Stomach (tissue), 9 donors: ENCODE results near the gene NUDC. TPM values are rescaled to one million over a fixed set of nuclear protein-coding genes. Genes with fewer than 3 reads are reported as not detected.

Source experiments
- DNase-seq, 2 donors: peaks; one replicate each; pipeline versions ENCODE4 v3.0.0 to v3.0.0-alpha.2; 2013 to 2019
- H3K27ac ChIP-seq, 5 donors: fragments of 200-600 bp in 4 of 5; sonication (generic) in 4 of 5; one replicate each; pipeline ENCODE4 v1.5.1; 2013 to 2019; ENCODE audit warnings: mild to moderate bottlenecking in 1 of 5, moderate library complexity in 1 of 5
- H3K27me3 ChIP-seq, 3 donors: fragments of 200-600 bp; sonication (generic); one replicate each; pipeline ENCODE4 v1.5.1; 2017 to 2019; ENCODE audit warnings: mixed run types in 1 of 3
- H3K36me3 ChIP-seq, 4 donors: fragments of 200-600 bp; sonication (generic); 1 replicate in 3 of 4; 2 replicates in 1 of 4; pipeline ENCODE4 v1.5.1; 2016 to 2019
- H3K4me1 ChIP-seq, 4 donors: fragments of 200-600 bp; sonication (generic); one replicate each; pipeline ENCODE4 v1.5.1; 2016 to 2019
- H3K4me3 ChIP-seq, 4 donors: fragments of 200-600 bp; sonication (generic) in 3 of 4; one replicate each; pipeline ENCODE4 v1.5.1; 2016 to 2019; ENCODE audit warnings: mild to moderate bottlenecking in 1 of 4
- H3K9me3 ChIP-seq, 4 donors: fragments of 200-600 bp; sonication (generic); one replicate each; pipeline ENCODE4 v1.5.1; 2016 to 2019
- EP300 ChIP-seq: sonication (generic); formaldehyde crosslinking; IDR thresholded peaks from one replicate; pipeline ENCODE4 v1.6.1; 2017; ENCODE audit warnings: antibody characterized with exemption
- POLR2A ChIP-seq, 4 donors: fragments of 450-650 bp; IDR thresholded peaks; one replicate each; pipeline ENCODE4 v1.6.1; 2016; ENCODE audit warnings: antibody characterized with exemption in 4 of 4, control low read depth in 2 of 4, mild to moderate bottlenecking in 1 of 4, moderate library complexity in 1 of 4
- POLR2AphosphoS5 ChIP-seq, 3 donors: sonication (generic); formaldehyde crosslinking; IDR thresholded peaks; one replicate each; pipeline ENCODE4 v1.6.1; 2016; ENCODE audit warnings: antibody characterized with exemption in 3 of 3
- WGBS, 5 donors: extraction: QIAGEN DNeasy Blood & Tissue Kit in 3 of 5; methylation state at CpG; one replicate each; pipeline versions ENCODE4 v1.1.5 to v1.1.7; 2013 to 2018; 5-methylcytosine and 5-hydroxymethylcytosine counted together
- intact Hi-C: fragments of 100-400 bp; cut with DNase I; formaldehyde crosslinking; loops from one replicate; pipeline ENCODE4 v1.15.1; 2023; ENCODE audit warnings: low total_unique reads
- polyA plus RNA-seq, 3 donors: library from polyadenylated mRNA; stranded (reverse); fragments of 200-250 nt; gene quantifications; one replicate each; pipeline ENCODE4 v1.2.3, GENCODE V29; 2013
- total RNA-seq, 5 donors: library from RNA; depleted of rRNA; stranded (reverse); fragments of >200 nt; gene quantifications; one replicate each; pipeline versions ENCODE4 v1.1.0 to v1.2.3, GENCODE V29; 2014 to 2016
- TF ChIP-seq, protein P1 (sequence below), 7 experiments: fragments of 450-650 bp in 4 of 7; fragments of 200-600 bp in 3 of 7; sonication (generic) in 3 of 7; IDR thresholded peaks; one replicate each; pipeline ENCODE4 v1.5.1; 2016 to 2019; ENCODE audit warnings: antibody characterized with exemption in 7 of 7, control low read depth in 2 of 7, mild to moderate bottlenecking in 1 of 7
- donor health status: healthy with polysubstance abuse.
- donor health status: Bipolar disorder and iron deficiency.
- donor health status: healthy.

Gene NUDC
- total and polyA plus RNA-seq, 8 donors, result 20.0 to 88.1 (median 47.1) TPM

DNA sequence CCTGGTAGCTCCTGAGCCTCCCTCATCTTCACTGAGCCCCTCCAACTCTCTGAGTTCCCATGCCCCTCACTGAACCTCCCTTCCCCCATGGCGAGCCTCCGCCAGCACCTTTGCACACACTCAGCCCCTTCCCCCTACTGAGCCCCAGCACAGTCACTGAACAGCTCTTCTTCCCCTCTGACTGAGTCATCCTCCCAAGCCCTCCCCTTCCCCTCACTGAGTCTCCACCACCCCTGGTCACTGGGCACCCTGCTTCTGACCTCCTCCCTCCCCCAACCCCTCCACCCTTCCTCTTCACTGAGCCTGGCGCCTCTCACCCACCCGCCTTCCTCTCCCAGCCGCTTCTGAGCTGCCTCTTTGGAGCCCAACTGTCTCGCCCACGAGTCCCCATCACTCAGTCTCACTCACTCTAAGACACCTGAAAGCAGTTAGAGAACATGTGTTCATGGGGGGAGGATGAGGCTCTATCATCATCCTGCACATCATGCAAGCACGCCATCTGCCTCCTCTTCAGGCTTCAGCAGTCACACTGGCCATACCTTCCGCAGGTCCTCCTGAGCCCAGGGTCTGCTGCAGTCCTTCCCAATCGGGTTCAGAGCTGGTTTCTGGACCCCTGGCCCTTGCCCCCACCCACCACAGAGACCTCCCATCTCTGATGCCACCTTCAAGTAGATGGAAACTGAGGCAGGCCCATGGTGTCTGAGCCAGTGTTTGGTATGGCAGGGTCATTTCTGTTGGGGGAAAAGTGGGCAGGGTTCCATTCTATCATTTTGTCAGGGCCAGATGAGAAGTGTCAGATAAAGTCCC, 70.0 kb downstream of the NUDC start:
- H3K27ac ChIP-seq, result peak overlapping the region; percentile 67 to 79 (median 76)
- DNase-seq, result peak in 1 of 2 donors; percentile 53
- no peaks in the 10 kb centered on the region for H3K9me3 ChIP-seq
- 50 to 64% (median 61%) methylated on average over 10 of the region's 10 CpGs for WGBS, 5 donors
- TF ChIP-seq POLR2AphosphoS5 (IDR thresholded peaks at IDR 0.05) (no peak), POLR2A (IDR thresholded peaks at IDR 0.05) (no peak), EP300 (no peak)
- TF ChIP-seq, protein P1, sequence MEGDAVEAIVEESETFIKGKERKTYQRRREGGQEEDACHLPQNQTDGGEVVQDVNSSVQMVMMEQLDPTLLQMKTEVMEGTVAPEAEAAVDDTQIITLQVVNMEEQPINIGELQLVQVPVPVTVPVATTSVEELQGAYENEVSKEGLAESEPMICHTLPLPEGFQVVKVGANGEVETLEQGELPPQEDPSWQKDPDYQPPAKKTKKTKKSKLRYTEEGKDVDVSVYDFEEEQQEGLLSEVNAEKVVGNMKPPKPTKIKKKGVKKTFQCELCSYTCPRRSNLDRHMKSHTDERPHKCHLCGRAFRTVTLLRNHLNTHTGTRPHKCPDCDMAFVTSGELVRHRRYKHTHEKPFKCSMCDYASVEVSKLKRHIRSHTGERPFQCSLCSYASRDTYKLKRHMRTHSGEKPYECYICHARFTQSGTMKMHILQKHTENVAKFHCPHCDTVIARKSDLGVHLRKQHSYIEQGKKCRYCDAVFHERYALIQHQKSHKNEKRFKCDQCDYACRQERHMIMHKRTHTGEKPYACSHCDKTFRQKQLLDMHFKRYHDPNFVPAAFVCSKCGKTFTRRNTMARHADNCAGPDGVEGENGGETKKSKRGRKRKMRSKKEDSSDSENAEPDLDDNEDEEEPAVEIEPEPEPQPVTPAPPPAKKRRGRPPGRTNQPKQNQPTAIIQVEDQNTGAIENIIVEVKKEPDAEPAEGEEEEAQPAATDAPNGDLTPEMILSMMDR (IDR thresholded peaks at IDR 0.05), result no peak
- intact Hi-C loops, result loop anchor here (10.0 kb wide), 1 partner anchor 53 kb away; no protein-coding TSS in a partner anchor
- no peak overlapping the region for H3K4me3 ChIP-seq
- peaks cover 0 to 52% (median 17%) of the 10 kb centered on the region in 3 donors for H3K27me3 ChIP-seq
- H3K36me3 ChIP-seq, result peaks cover 0 to 9% (median 0%) of the 10 kb centered on the region in 4 donors
- peaks cover 29 to 62% (median 48%) of the 10 kb centered on the region in 4 donors for H3K4me1 ChIP-seq

DNA sequence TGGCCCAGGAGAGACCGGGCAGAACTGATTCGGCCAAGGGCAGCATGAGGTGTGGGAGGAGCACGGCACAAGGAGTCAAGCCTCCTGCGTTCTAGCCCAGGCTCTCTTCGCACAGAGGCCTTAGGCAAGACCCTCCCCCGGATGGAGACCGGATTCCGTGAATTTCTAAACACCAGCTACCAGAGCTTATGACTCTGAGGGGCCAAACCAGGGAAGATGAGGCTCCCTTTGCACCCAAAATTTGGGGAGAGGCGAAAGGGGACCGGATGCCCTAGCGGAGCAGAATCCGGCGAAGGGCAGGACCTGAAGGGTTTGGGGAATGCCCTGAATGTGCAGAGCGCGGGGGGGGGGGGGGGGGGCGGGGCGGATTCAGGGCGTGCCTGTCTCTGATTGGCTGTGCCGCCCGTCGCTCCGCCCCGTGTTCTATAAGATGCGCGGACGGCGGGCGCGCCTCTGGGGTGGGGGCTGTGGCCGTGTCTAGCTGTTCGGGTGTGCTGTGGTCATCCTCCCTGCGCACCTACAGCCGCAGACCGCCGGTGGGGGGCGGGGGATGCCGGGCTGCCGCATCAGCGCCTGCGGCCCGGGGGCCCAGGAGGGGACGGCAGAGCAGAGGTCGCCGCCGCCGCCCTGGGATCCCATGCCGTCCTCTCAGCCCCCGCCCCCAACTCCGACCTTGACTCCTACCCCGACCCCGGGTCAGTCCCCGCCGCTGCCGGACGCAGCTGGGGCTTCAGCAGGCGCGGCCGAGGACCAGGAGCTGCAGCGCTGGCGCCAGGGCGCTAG, 71.9 kb downstream of the NUDC start, which contains the start of gene TRNP1:
TRNP1 (plus strand) TSS at position 456 of the 783 bp plus-strand sequence; CDS start at position 551, 95 bp downstream.
- Histone ChIP-seq H3K9me3 (no peaks in the 10 kb centered on the region), H3K4me3 (peak within 1 kb of the TSS; percentile 82 to 94 (median 88)), H3K27ac (peak within 1 kb of the TSS; percentile 85 to 90 (median 86)), H3K36me3 (peaks cover 0 to 9% (median 0%) of the 10 kb centered on the region in 4 donors), H3K27me3 (peaks cover 0 to 52% (median 17%) of the 10 kb centered on the region in 3 donors), H3K4me1 (peaks cover 36 to 81% (median 60%) of the 10 kb centered on the region in 4 donors)
- 0 to 1% (median 0%) methylated on average over 23 to 59 of the region's 61 CpGs for WGBS, 5 donors
- peak; percentile 83 to 94 for DNase-seq
- intact Hi-C loops, result loop anchor here (10.0 kb wide), 1 partner anchor 51 kb away; no protein-coding TSS in a partner anchor
- TF ChIP-seq POLR2AphosphoS5 (IDR thresholded peaks at IDR 0.05) (peak in 2 of 3 donors; percentile 97 to 98), EP300 (no peak), POLR2A (IDR thresholded peaks at IDR 0.05) (peak in 1 of 4 donors; percentile 59)
- TF ChIP-seq, protein P1 (IDR thresholded peaks at IDR 0.05), result no peak

DNA sequence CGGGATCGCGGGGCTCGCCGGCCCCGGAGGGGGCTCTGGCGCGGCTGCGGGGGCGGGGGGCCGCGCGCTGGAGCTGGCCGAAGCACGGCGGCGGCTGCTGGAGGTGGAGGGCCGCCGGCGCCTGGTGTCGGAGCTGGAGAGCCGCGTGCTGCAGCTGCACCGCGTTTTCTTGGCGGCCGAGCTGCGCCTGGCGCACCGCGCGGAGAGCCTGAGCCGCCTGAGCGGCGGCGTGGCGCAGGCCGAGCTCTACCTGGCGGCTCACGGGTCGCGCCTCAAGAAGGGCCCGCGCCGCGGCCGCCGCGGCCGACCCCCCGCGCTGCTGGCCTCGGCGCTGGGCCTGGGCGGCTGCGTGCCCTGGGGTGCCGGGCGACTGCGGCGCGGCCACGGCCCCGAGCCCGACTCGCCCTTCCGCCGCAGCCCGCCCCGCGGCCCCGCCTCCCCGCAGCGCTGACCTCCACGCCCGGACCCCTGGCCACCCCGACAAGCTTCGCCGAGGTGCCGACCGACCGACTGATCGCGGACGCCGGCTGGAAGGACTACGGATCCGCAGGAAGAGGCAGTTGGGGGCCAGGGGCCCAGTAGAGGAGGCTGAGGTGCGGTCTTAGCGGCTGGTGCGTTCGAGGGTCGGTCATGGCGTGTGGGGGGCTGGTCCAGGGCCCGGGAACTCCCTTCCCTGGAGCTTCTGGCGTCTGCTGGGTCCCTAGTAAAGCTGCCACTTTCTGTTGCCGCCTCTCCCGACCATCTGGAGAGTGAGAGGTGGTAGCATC, 72.7 kb downstream of the NUDC start:
- Histone ChIP-seq H3K36me3 (peaks cover 0 to 9% (median 0%) of the 10 kb centered on the region in 4 donors), H3K4me1 (peaks cover 44 to 89% (median 68%) of the 10 kb centered on the region in 4 donors), H3K27me3 (peaks cover 0 to 52% (median 17%) of the 10 kb centered on the region in 3 donors), H3K4me3 (peak overlapping the region; percentile 82 to 94 (median 88)), H3K9me3 (no peaks in the 10 kb centered on the region), H3K27ac (peak overlapping the region; percentile 85 to 90 (median 86))
- TF ChIP-seq EP300 (no peak), POLR2AphosphoS5 (IDR thresholded peaks at IDR 0.05) (no peak), POLR2A (IDR thresholded peaks at IDR 0.05) (no peak)
- TF ChIP-seq, protein P1 (IDR thresholded peaks at IDR 0.05), result no peak
- intact Hi-C loops, result loop anchor here (10.0 kb wide), 1 partner anchor 51 kb away; no protein-coding TSS in a partner anchor
- 1 to 7% (median 2%) methylated on average over 3 to 97 of the region's 97 CpGs for WGBS, 5 donors
- DNase-seq, result peak in 1 of 2 donors; percentile 69
